ENCODE results near the gene C12orf43.
"Not testable (repeated sequence)": the region's sequence is repeated elsewhere in the genome, so short reads cannot be mapped to it uniquely, and the experiment has no call there.

- not testable (repeated sequence) for TF ChIP-seq CTCF (IDR thresholded peaks at IDR 0.05; ENCODE audit: low read depth, low read length, poor library complexity, severe bottlenecking); EZH2phosphoT487 (IDR thresholded peaks at IDR 0.05; ENCODE audit: borderline replicate concordance, low read length)
Observed at GRCh38 chr12:121047400-121047799, 31.1 kb upstream of the C12orf43 start.

Measured in DOHH2 (cell line).